GM21528 (cell line): ENCODE data around the gene H1-8.
"Not testable (repeated sequence)": the region's sequence is repeated elsewhere in the genome, so short reads cannot be mapped to it uniquely, and the experiment has no call there.

Experiments
- ATAC-seq: cut with Tn5 transposase; IDR thresholded peaks from one replicate; pipeline ENCODE4 v1.9.1; 2021; ENCODE audit warnings: mild to moderate bottlenecking, moderate library complexity; ENCODE audit not compliant: unreplicated experiment, low FRiP score

The H1-8 gene

DNA sequence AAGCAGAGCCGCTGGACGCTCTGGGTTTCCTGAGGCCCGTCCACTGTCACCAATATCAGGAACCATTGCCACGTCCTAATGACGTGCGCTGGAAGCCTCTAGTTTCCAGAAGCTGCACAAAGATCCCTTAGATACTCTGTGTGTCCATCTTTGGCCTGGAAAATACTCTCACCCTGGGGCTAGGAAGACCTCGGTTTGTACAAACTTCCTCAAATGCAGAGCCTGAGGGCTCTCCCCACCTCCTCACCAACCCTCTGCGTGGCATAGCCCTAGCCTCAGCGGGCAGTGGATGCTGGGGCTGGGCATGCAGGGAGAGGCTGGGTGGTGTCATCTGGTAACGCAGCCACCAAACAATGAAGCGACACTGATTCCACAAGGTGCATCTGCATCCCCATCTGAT is 11.3 kb upstream of the H1-8 start:
- no peak for ATAC-seq

DNA sequence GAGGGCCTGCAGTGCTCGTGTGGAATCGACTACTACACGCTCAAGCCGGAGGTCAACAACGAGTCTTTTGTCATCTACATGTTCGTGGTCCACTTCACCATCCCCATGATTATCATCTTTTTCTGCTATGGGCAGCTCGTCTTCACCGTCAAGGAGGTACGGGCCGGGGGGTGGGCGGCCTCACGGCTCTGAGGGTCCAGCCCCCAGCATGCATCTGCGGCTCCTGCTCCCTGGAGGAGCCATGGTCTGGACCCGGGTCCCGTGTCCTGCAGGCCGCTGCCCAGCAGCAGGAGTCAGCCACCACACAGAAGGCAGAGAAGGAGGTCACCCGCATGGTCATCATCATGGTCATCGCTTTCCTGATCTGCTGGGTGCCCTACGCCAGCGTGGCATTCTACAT is 10.7 kb upstream of the H1-8 start:
- ATAC-seq, result no peak

DNA sequence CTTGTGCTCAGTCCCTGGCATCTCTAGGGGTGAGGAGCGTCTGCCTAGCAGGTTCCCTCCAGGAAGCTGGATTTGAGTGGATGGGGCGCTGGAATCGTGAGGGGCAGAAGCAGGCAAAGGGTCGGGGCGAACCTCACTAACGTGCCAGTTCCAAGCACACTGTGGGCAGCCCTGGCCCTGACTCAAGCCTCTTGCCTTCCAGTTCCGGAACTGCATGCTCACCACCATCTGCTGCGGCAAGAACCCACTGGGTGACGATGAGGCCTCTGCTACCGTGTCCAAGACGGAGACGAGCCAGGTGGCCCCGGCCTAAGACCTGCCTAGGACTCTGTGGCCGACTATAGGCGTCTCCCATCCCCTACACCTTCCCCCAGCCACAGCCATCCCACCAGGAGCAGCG is 9.6 kb upstream of the H1-8 start:
- ATAC-seq, result no peak

DNA sequence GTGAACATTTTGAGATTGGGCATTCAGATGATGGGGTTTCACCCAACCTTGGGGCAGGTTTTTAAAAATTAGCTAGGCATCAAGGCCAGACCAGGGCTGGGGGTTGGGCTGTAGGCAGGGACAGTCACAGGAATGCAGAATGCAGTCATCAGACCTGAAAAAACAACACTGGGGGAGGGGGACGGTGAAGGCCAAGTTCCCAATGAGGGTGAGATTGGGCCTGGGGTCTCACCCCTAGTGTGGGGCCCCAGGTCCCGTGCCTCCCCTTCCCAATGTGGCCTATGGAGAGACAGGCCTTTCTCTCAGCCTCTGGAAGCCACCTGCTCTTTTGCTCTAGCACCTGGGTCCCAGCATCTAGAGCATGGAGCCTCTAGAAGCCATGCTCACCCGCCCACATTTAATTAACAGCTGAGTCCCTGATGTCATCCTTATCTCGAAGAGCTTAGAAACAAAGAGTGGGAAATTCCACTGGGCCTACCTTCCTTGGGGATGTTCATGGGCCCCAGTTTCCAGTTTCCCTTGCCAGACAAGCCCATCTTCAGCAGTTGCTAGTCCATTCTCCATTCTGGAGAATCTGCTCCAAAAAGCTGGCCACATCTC is 8.4 kb upstream of the H1-8 start:
- ATAC-seq, result no peak

DNA sequence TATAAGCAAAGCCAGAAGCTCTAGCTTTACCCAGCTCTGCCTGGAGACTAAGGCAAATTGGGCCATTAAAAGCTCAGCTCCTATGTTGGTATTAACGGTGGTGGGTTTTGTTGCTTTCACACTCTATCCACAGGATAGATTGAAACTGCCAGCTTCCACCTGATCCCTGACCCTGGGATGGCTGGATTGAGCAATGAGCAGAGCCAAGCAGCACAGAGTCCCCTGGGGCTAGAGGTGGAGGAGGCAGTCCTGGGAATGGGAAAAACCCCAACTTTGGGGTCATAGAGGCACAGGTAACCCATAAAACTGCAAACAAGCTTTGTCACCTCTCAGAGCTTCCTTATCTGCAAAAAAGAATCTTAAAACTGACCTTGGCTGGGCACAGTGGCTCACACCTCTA is 7.9 kb upstream of the H1-8 start:
- no peak for ATAC-seq

DNA sequence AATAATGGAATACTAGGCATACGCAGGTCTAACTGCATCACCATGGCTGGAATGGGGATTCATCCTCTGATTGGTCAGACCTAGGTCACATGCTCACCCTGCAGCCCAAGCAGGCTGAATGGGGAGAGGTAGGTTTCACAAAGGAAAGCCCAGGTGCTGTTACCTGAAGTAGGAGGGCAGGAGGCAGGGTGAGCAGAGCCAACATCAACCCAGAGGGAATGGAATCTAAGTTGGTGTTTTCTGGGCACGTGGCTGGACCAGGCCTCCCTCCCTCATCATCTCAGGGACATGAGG is 6.7 kb upstream of the H1-8 start:
- no peak for ATAC-seq

DNA sequence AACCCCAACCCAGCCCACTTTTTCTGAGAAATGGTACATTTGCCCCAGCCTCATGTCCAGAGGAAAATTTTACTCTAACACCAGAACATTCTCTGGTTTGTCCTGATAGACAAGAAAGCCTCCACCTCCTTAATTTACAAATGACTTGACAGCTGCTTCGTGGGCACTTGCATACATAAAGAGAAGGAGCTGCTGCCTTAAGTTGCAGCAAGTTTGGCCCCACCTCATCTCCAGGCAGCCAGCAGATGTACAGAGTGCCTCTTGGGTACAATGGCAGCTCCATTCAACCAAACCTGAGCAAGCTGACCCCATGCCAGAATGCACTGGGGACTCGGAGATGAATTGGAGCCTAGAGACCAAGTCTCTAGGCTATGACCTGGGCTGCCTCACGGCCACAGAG is 6.2 kb upstream of the H1-8 start:
- no peak for ATAC-seq

DNA sequence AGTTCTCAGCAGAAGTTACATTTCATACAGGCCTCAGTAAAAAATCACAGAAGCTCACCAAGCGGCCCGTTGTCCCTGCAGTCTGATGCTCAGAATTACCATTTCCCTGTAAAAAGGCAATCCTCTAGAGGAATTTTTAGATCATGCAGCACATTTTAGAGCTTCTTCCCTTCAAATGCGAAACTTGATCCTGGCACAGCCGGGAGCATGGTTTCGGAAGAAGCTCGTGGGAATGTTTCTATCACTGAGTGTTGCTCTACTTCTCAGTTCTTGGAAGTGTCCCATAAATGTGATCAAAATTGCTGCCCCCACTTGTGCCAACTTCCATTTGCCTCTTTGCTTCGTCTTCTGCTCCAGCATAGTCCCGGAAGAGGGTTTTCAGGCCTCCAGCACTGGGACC is 3.8 kb upstream of the H1-8 start:
- no peak for ATAC-seq

DNA sequence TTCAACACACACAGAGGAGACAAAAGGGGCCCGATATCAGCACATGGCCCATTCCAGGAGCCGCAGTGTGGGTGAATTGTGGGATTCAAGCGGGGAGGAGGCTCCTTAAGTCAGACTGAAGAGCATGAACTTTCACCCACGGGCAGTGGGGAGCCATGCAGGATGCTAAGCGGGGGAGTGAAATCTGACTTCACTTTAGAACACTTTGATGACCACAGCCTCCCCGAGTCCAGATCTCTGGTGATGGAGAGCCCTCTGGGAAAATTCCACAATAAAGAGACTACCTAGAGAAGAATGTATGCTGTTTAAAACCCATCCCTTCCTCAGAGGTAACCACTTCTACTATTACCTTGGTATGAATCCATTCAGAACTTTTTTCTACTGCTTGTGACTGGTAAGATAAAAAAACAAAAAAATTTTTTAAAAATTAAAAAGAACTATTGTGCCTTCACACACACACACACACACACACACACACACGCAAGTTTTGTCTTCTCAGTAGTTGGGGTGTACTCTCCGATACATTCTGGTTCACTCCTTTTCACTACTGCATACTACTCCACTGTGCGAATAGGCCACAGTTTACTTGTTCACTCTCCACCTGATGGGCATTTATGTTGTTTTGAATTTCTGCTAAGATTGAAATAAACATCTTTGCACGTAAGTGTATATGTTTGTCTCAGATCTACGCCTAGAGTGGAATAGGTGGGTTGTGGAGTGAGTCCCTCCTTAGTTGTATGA is 2.0 kb upstream of the H1-8 start:
- ATAC-seq, result no peak

DNA sequence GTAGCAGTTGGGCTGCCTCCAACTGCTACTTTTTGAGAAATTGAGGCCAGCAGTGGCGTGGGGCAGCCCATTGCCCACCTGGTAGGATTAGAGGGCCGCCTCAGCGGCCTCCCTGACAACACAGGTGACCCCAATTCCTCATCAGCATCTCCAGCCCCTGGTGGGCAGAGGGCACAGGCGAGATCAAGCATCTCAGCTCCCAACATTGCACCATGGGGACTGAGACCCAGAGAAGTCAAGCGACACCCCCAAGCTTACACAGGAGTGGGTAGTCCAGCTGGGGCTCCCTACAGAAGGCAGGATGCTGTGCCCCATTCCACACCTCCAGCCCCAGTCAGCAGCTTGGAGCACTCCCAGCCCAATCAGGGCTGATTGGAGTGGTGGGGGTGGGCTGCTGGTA is 228 bp upstream of the H1-8 start:
- no peak for ATAC-seq

DNA sequence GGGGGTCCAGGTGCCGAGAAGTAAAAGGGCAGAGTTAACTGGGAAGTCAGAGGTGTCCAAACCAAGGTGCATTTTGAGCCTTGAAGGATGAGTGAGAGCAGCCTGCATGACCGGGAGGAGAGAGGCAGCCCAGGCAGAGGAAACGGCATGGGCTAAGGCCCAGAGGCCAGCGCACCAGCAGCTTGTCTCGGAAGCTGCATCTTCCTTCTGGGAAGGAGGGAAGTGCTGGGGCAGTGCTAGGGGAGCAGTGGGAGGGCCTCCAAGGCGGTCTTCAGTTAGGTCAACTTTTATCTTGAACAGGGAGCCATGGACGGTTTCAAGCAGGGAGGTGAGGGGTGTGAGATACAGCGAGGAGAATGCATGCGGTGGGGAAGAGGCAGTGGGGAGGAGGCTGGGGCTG is 1.0 kb downstream of the H1-8 start:
- ATAC-seq, result no peak

DNA sequence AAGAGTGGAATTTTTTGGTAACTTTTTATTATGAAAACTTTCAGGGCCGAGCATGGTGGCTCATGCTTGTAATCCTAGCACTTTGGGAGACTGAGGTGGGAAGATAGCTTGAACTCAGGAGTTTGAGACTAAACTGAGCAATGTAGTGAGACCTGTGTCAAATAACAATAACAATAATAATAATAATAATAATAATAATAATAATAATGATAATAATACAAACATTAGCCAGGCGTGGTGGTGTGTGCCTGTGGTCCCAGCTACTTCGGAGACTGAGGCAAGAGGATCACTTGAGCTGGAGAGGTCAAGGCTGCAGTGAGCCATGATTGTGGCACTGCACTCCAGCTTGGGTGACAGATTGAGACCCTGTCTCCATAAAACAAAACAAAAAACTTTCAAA is 3.0 kb downstream of the H1-8 start:
- ATAC-seq, result not testable (repeated sequence)

DNA sequence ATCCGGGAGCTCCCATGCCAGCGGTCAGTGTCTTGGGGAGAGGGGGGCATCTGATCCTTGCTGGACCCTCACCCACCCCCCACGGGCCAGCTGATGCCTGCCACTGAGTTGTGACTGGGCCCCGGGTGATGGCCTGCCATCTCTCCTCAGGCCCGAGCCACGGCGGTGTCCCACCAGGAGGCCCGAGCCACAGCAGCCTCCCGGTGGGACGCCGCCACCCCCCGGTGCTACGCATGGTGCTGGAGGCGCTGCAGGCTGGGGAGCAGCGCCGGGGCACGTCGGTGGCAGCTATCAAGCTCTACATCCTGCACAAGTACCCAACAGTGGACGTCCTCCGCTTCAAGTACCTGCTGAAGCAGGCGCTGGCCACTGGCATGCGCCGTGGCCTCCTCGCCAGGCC is 4.3 kb downstream of the H1-8 start:
- no peak for ATAC-seq

DNA sequence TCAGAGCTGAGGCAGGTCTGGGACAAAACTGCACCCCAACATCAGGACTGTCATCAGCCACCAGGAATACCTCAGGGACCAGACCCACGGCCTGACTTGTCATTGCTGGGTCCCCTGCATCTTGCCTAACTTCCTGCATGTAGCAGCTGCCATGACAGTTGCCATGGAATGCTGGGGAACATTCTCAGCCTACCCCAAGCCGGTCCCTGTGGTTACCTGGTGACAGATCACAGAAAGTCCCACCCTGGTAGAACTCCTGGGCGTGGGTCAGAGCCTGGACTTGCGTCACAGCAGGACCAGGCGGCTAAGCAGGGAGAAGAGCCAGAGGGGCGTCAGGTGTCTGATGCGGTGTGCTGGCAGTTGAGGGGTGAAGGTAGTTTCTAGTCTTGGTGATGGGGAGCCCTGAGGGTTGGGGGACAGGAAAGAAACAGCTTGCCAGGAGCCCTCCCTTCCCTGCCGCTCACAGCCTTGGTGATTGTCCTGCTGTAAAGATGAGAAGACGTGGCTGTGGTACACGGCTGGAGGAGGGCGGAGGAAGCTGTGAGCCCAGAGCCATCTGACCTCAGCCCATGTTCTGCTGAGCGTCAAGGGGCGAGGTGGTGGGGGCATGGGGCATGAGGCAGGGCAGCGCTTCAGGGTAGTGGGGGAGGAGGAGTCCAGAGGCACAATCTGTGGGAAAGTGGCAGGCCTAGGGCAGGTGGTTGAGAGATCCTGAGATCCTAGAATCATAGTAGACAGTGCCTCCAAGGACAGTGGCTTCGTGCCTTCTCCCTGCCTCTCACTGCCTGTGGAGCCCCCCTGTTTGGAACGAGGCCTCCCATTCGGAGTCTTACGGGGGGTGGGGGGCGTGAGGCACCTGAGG is 5.4 kb downstream of the H1-8 start:
- no peak for ATAC-seq

DNA sequence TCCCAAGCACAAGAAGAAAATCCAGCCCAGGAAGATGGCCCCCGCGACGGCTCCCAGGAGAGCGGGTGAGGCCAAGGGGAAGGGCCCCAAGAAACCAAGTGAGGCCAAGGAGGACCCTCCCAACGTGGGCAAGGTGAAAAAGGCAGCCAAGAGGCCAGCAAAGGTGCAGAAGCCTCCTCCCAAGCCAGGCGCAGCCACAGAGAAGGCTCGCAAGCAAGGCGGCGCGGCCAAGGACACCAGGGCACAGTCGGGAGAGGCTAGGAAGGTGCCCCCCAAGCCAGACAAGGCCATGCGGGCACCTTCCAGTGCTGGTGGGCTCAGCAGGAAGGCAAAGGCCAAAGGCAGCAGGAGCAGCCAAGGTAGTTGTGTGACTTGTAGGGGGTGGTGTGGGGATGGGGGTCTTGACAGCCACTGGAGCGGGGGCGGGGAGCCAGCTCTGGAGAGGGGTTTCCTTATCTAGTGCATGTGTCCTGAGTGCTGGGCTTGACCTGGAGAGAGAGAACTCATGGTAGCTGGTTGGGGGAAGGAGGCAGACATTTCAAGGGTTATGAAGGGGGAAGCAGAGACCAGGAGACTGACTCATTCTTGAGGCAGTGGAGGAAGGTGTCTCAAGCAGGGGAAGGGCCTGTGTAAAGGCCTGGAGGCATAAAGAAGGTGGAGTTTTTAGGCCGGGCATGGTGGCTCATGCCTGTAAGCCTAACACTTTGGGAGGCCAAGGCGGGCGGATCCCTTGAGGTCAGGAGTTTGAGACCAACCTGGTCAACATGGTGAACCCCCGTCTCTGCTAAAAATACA is 6.2 kb downstream of the H1-8 start:
- no peak for ATAC-seq

DNA sequence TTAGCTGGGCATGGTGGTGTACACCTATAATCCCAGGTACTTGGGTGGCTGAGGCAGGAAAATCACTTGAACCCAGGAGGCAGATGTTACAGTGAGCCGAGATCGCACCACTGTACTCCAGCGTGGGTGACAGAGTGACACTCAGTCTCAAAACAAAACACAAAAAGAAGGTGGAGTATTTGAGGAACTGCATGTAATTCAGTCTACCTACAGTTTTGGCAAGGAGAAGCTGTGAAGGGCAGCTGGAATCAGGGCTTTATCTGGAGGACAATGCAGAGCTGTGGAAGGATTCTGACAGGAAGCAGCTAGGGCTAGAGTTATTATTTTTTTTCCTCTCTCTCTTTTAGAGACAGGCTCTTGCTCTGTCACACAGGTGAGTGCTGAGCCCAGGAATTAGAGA is 6.8 kb downstream of the H1-8 start:
- no peak for ATAC-seq

DNA sequence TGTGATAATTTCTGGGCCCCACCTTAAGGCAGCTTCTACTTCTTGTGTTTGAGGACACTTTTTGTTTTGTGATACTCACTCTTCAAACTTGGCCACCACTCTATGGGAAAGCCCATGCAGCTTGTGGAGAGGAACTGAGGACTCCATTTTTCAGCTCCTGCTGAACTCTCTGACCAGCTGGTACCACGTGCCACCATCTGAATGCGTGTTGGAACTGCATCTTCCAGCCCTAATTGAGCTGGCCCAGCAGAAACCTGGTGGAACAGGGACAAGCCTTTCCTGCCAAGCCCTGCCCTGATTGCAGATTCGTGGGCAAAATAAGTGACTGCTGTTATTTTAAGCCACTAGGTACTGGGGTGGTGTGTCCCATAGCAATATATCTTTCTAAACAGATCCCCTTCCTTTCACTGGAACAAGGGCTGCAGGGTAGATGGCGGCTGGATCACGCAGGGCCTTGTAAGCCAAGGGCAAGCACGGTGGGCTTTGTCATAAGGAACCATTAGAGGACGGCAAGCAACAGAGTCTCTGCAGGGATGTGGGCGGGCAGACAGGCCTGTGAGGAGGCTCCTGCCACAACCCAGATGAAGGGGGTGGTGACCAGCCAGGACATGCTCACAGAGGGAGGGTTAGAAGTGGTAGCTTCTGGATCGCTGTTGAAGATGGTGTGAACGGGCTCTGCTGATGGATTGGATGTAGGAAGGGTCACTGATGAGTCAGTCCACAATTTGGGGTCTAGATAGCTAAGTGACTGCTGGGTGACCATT is 9.5 kb downstream of the H1-8 start:
- no peak for ATAC-seq

DNA sequence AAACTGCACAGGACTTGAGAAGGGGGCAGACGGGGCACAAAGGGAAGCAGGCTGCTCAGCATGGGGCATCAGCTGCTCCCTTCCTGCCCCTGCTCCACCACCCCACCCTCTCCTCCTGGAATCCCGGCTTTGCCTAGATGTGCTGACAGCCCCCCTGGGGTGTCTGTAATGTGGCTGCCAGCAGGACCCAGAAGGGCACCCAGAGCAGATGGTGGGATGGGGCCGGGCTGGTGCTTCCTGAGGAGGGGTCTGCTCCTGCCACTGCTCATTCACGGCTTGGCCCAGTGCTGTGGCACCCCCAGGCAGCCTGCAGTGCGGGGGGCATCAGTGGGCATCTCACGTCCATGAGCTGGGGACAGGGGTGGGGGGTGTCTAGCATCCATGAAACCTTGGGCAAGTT is 10.2 kb downstream of the H1-8 start:
- no peak for ATAC-seq

DNA sequence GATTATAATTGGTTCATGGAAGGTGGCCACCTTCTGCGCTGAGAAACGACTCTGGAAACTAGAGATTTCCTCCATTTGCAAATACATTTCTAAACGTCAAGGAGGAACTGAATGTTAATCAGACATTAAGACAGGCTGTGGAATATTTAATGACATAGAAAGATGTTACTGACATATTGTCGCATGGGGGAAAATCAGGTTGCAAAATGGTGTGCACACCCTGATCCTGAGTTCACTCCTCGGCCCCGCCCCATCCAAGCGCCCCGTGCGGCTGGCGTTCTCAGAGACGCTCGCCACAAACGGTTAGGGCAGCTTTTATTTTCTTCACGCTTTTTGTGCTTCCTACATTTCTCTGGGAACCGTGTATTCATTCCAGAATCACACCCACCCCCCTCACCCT is 10.7 kb downstream of the H1-8 start:
- no peak for ATAC-seq

DNA sequence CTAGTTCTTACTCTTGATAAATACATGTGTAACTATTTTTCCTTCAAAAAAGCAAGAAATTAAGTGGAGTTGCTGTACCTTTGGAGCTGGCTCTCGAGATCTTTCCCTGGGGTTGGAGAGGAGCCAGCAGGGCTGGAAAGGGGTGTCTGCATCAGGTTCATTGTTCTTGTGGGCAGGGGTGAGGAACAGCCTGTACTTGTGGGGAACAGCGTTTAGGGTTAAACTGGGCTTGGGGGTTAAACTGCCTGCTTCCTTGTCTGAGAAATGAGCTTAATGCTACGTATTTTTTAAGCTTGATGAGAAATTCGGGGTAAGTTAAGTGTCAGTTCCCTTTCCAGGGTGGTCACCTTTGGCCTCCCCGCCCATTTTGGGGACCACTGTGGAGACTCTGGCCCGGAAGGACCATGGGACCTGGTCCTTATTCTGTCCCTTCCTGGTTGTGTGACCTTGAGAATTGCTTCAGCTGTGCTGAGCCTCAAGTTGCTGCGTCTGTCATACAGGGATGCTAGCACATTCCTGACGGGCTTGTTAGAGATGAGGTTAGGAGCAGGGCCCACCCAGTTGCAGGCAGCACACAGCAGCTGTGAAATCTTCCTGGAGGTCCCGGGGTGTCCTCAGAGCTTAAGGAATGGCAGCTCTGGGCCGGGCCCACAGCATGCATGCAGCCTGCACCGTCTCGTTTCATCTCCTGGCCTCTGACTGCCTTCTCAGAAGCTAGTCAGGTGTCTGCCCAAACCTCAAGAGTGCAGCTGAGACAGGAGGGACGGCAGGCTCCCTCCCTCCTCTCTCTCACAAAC is 11.6 kb downstream of the H1-8 start:
- no peak for ATAC-seq
